HG02588 (cell line): ENCODE results near the gene TRMT112.

Source experiments
- ATAC-seq: cut with Tn5 transposase; IDR thresholded peaks from one replicate; pipeline ENCODE4 v1.9.1; 2021; ENCODE audit warnings: mild to moderate bottlenecking, moderate library complexity; ENCODE audit not compliant: unreplicated experiment

Gene TRMT112

DNA sequence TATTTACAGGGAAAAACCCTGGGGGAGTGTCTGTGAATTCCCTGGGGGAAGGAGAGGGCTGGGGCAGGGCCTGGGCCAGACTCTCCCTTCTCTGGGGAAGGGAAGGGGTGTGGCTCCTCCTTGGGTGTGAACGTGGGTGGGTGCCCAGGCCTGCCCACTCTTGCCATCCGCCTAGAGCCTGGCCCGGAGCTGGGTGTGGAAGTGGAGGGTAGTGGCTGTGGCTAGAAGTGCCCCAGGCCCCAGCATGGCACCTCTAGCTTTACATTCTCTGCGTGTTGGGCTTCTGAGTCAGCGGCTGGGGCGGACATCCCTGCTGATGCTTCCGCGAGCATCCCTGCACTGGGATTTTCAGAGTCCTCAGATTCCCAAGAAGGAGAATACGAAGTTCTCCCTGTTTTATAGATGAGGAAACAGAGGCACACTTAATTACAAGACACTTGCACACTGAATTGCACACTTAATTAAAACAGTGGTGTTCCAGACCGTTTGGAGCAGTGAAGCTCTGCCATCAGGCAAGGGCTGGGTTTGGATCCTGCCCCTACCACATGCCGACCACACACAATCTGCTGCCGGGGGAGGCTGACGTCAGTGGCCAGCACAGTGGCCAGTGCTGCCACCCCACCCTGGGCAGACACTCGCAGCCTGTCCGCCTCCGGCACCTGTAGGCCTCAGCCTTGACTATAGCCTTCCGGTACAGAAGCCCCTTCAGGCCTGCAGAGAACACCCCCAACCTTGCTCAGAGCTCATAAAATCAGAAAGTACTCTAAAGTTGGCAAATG is 40.5 kb downstream of the TRMT112 start:
- no peak for ATAC-seq

DNA sequence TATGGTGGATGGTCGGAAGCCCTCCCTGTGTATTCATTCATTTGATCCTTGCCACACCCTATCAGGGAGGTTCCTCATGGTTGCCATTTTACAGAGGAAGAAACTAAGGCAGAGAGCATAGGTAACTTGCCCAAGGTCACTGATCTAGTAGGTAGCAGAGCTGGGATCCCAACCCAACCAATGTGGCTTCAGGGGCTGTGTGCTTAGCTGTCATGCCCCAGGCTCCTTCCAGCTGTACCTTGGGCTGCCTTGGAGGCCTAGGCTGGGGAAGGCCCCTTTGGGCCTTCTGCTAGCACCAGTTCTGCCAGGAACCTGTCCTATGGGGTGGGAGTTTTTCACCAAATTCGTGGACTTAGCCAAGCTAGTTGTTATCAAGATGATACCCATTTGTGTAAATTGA is 41.5 kb downstream of the TRMT112 start:
- ATAC-seq, result no peak

DNA sequence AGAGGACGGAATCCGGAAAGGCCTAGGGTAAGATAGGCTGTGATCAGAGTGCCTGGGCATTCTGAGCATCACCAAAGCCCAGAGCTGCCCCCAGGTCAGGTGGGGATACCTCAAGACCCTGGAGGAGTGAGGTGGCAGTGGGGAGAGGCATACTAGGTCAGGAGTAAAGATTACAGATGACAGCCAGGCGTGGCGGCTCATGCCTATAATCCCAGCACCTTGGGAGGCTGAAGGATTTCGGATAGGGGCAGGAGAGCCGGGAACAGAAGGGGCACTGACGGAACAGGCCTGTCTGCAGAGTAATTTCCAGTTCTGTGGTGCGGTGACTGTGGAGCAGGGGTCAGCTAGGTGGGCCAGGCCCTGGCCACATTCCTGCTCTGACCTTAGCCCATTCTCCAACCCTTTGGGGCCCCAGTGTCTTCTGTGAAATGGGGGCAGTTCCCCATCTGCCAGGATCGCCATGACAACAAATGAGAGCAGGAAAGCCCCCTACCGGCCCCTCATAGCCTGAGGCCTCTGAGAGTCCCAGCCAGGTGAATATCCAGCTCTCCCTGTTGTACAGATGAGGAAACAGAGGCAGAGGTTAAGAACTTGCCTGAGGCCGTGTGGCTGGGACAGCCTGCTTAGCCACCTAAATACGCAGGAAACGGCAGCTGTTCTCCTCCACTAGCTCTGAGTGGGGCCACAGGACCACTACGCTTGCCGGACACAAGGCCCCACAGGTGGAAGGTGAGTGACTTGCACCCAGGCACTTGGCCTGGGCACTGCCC is 42.1 kb downstream of the TRMT112 start:
- ATAC-seq, result no peak

DNA sequence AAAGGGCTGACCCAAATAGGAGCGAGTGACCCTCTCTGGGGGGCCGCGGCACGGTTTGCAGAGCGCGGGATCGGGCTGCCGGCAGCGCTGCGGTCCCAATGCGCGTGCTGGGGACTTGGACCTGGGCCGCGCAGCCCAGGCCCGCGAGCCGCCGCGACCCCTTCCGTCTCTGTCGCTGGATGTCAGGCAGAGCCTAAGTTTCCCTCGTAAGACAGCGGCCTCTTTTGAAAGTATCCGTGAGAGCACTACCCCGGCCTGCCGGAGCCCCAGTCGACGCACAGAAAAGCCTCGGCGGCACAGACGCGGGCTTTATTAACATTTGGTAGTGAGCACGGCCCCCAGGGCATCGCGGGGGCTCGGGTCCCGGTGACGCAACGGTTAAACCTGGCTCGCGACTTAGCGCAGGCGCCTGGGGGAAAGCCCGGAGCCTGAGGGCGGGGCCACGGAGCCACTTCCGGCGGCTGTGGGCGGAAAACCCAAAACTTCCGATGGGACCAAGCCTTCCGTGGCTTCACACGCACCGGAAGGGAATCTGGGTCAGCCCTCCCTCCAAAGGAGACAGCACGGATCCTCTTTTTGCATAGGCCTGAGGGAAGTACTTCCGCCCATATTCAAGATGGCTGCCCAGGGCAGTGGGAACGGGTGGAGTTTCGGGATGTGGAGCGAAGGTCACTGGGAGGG is 47.7 kb downstream of the TRMT112 start:
- ATAC-seq, result peak; percentile 62

DNA sequence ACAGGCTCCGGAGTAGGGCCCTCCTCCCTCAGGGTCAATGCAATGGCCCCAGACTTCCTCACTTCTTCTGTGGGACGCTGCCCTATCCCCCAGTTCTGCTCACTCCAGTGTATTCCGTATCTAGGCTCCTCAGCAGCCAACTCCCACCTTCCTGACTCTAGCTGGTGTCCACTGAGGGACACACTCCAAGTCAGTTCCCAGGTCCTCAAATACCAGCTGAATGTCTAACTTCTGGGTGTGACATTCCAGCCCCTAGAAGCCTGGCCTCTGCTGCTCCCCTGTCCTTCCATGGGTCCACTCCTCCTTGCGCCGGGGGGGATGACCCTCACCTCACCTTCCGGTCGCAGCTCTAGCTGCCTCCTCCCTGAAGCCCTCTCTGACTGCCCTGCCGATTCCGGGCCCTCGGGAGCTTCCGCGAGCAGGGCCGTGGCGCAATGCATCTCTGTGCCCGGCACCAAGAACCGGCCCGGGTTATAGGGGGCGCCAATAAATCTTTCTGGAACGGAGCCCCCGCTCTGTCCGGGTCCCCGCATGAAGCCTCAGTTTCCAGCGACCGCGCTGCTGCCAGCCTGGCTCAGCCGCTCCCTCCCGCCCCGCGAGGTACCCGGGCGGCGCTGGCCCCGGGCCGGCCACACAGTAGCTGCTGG is 48.3 kb downstream of the TRMT112 start:
- ATAC-seq, result peak; percentile 13

GRCh38 chr11:64268025-64268892 is 49.1 kb downstream of the TRMT112 start:
- no peak for ATAC-seq

GRCh38 chr11:64267207-64267945 is 50.0 kb downstream of the TRMT112 start:
- ATAC-seq, result no peak
